ENCODE measurements around the gene SEC22B.
"Not testable (repeated sequence)": the region's sequence is repeated elsewhere in the genome, so short reads cannot be mapped to it uniquely, and the experiment has no call there.

DNA sequence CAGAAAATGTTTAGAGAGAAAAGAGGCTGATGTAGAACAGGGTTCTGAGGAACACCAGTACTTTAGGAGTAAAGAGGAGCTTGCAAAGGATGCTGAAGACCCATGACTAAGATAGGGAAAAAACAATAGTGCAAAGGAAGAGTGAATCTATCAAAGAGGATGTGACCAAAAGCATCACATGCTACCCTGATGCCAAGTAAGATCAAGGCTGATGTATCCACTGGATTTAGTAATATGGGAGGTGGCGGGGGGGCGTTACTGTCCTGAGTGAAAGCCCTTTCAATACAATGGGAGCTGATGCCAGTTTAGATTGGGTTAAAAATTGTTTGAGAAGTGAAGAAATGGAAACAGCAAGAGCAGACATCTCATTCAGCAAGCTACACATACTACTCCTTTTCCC, 32.2 kb downstream of the SEC22B start:
- not testable (repeated sequence) for TF ChIP-seq ZFP3 (CRISPR knock-in tag; IDR thresholded peaks at IDR 0.05); GLIS3 (CRISPR knock-in tag; IDR thresholded peaks at IDR 0.05); ESRRG (CRISPR knock-in tag; IDR thresholded peaks at IDR 0.05); RARB (CRISPR knock-in tag; IDR thresholded peaks at IDR 0.05); CSDC2 (CRISPR knock-in tag; IDR thresholded peaks at IDR 0.05); ZNF70 (CRISPR knock-in tag; IDR thresholded peaks at IDR 0.05); PPARA (CRISPR knock-in tag; IDR thresholded peaks at IDR 0.05; ENCODE audit: borderline replicate concordance); ARNTL (CRISPR knock-in tag; IDR thresholded peaks at IDR 0.05; ENCODE audit: borderline replicate concordance, low read depth)
- TF ChIP-seq, protein P1, sequence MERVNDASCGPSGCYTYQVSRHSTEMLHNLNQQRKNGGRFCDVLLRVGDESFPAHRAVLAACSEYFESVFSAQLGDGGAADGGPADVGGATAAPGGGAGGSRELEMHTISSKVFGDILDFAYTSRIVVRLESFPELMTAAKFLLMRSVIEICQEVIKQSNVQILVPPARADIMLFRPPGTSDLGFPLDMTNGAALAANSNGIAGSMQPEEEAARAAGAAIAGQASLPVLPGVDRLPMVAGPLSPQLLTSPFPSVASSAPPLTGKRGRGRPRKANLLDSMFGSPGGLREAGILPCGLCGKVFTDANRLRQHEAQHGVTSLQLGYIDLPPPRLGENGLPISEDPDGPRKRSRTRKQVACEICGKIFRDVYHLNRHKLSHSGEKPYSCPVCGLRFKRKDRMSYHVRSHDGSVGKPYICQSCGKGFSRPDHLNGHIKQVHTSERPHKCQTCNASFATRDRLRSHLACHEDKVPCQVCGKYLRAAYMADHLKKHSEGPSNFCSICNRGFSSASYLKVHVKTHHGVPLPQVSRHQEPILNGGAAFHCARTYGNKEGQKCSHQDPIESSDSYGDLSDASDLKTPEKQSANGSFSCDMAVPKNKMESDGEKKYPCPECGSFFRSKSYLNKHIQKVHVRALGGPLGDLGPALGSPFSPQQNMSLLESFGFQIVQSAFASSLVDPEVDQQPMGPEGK (CRISPR knock-in tag; IDR thresholded peaks at IDR 0.05; ENCODE audit: borderline replicate concordance): not testable (repeated sequence)
- TF ChIP-seq, protein P2, sequence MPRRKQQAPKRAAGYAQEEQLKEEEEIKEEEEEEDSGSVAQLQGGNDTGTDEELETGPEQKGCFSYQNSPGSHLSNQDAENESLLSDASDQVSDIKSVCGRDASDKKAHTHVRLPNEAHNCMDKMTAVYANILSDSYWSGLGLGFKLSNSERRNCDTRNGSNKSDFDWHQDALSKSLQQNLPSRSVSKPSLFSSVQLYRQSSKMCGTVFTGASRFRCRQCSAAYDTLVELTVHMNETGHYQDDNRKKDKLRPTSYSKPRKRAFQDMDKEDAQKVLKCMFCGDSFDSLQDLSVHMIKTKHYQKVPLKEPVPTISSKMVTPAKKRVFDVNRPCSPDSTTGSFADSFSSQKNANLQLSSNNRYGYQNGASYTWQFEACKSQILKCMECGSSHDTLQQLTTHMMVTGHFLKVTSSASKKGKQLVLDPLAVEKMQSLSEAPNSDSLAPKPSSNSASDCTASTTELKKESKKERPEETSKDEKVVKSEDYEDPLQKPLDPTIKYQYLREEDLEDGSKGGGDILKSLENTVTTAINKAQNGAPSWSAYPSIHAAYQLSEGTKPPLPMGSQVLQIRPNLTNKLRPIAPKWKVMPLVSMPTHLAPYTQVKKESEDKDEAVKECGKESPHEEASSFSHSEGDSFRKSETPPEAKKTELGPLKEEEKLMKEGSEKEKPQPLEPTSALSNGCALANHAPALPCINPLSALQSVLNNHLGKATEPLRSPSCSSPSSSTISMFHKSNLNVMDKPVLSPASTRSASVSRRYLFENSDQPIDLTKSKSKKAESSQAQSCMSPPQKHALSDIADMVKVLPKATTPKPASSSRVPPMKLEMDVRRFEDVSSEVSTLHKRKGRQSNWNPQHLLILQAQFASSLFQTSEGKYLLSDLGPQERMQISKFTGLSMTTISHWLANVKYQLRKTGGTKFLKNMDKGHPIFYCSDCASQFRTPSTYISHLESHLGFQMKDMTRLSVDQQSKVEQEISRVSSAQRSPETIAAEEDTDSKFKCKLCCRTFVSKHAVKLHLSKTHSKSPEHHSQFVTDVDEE (CRISPR knock-in tag; IDR thresholded peaks at IDR 0.05): not testable (repeated sequence)
- TF ChIP-seq, protein P3, sequence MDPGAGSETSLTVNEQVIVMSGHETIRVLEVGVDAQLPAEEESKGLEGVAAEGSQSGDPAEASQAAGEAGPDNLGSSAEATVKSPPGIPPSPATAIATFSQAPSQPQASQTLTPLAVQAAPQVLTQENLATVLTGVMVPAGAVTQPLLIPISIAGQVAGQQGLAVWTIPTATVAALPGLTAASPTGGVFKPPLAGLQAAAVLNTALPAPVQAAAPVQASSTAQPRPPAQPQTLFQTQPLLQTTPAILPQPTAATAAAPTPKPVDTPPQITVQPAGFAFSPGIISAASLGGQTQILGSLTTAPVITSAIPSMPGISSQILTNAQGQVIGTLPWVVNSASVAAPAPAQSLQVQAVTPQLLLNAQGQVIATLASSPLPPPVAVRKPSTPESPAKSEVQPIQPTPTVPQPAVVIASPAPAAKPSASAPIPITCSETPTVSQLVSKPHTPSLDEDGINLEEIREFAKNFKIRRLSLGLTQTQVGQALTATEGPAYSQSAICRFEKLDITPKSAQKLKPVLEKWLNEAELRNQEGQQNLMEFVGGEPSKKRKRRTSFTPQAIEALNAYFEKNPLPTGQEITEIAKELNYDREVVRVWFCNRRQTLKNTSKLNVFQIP (CRISPR knock-in tag; IDR thresholded peaks at IDR 0.05; ENCODE audit: borderline replicate concordance, low read depth): not testable (repeated sequence)

Data from SK-N-SH treated with all-trans-retinoic acid at 6 μM for 48 hours (cell line).